Tibial nerve (tissue), 4 donors: ENCODE data around the gene ANO2. TPM values are rescaled to one million over a fixed set of nuclear protein-coding genes. Genes with fewer than 3 reads are reported as not detected.

Source experiments
- DNase-seq, 2 donors: peaks; one replicate each; pipeline ENCODE4 v3.0.0-alpha.2; 2019; ENCODE audit warnings: low spot score in 2 of 2
- H3K27ac ChIP-seq, 4 donors: fragments of 200-600 bp; sonication (generic) in 3 of 4; one replicate each; pipeline ENCODE4 v1.5.1; 2017 to 2019; ENCODE audit warnings: mild to moderate bottlenecking in 1 of 4
- H3K27me3 ChIP-seq, 2 donors: fragments of 200-600 bp; sonication (generic) in 1 of 2; one replicate each; pipeline versions ENCODE4 v1.5.1 to v1.6.0; 2017 to 2019
- H3K36me3 ChIP-seq, 3 donors: fragments of 200-600 bp; sonication (generic); one replicate each; pipeline ENCODE4 v1.5.1; 2018 to 2019
- H3K4me1 ChIP-seq, 4 donors: fragments of 200-600 bp; sonication (generic) in 3 of 4; one replicate each; pipeline ENCODE4 v1.5.1; 2017 to 2019
- H3K4me3 ChIP-seq, 4 donors: fragments of 200-600 bp; sonication (generic) in 3 of 4; one replicate each; pipeline ENCODE4 v1.5.1; 2017 to 2019; ENCODE audit warnings: mild to moderate bottlenecking in 1 of 4, moderate library complexity in 1 of 4
- H3K9me3 ChIP-seq, 4 donors: fragments of 200-600 bp; sonication (generic) in 3 of 4; one replicate each; pipeline ENCODE4 v1.5.1; 2017 to 2019
- CTCF ChIP-seq, 5 experiments: fragments of 200-600 bp in 3 of 5; fragments of 450-650 bp in 2 of 5; sonication (generic) in 3 of 5; IDR thresholded peaks; one replicate each; pipeline ENCODE4 v1.5.1; 2016 to 2019; ENCODE audit warnings: antibody characterized with exemption in 5 of 5, mild to moderate bottlenecking in 3 of 5, moderate library complexity in 2 of 5
- EP300 ChIP-seq, 2 donors: sonication (generic); formaldehyde crosslinking; IDR thresholded peaks; one replicate each; pipeline ENCODE4 v1.6.1; 2017; ENCODE audit warnings: antibody characterized with exemption in 2 of 2, mild to moderate bottlenecking in 1 of 2
- POLR2A ChIP-seq, 2 donors: fragments of 450-650 bp; IDR thresholded peaks; one replicate each; pipeline ENCODE4 v1.6.1; 2017; ENCODE audit warnings: antibody characterized with exemption in 2 of 2, mild to moderate bottlenecking in 2 of 2, moderate library complexity in 2 of 2
- WGBS, 2 donors: methylation state at CpG; one replicate each; pipeline ENCODE4 v1.1.5; 2018; 5-methylcytosine and 5-hydroxymethylcytosine counted together
- total RNA-seq, 4 donors: library from RNA; depleted of rRNA; stranded (reverse); fragments of >200 nt; gene quantifications; one replicate each; pipeline ENCODE4 v1.1.0, GENCODE V29; 2016

ANO2 gene
- total RNA-seq, 4 donors from 2014 or later: 13.8 to 23.2 (median 21.3) TPM

GRCh38 chr12:5733136-5733755 lies 211.8 kb downstream of the ANO2 start:
- no peak for DNase-seq
- no peaks in the 10 kb centered on the region for H3K4me1 ChIP-seq
- TF ChIP-seq EP300 (IDR thresholded peaks at IDR 0.05) (no peak), POLR2A (IDR thresholded peaks at IDR 0.05) (no peak), CTCF (IDR thresholded peaks at IDR 0.05) (no peak)
- H3K36me3 ChIP-seq: no peaks in the 10 kb centered on the region
- no peak overlapping the region for H3K27ac ChIP-seq
- no peak overlapping the region for H3K4me3 ChIP-seq
- no peaks in the 10 kb centered on the region for H3K9me3 ChIP-seq
- WGBS, 2 donors: 78 to 83% methylated on average over 11 of the region's 11 CpGs
- H3K27me3 ChIP-seq: no peaks in the 10 kb centered on the region

GRCh38 chr12:5730962-5731361 lies 214.1 kb downstream of the ANO2 start:
- Histone ChIP-seq H3K27ac (no peak overlapping the region), H3K36me3 (no peaks in the 10 kb centered on the region), H3K4me3 (no peak overlapping the region), H3K4me1 (no peaks in the 10 kb centered on the region), H3K27me3 (no peaks in the 10 kb centered on the region), H3K9me3 (no peaks in the 10 kb centered on the region)
- TF ChIP-seq EP300 (IDR thresholded peaks at IDR 0.05): no peak
- TF ChIP-seq CTCF (IDR thresholded peaks at IDR 0.05): no peak
- no peak for TF ChIP-seq POLR2A (IDR thresholded peaks at IDR 0.05)
- WGBS, 2 donors: 50 to 59% methylated on average over 7 of the region's 7 CpGs
- no peak for DNase-seq

GRCh38 chr12:5723711-5724252 lies 221.3 kb downstream of the ANO2 start:
- no peaks in the 10 kb centered on the region for H3K36me3 ChIP-seq
- no peak for DNase-seq
- no peak overlapping the region for H3K4me3 ChIP-seq
- H3K4me1 ChIP-seq: no peaks in the 10 kb centered on the region
- TF ChIP-seq EP300 (IDR thresholded peaks at IDR 0.05) (no peak), POLR2A (IDR thresholded peaks at IDR 0.05) (no peak), CTCF (IDR thresholded peaks at IDR 0.05) (no peak)
- 88 to 89% methylated on average over 4 of the region's 4 CpGs for WGBS, 2 donors
- no peaks in the 10 kb centered on the region for H3K9me3 ChIP-seq
- H3K27me3 ChIP-seq: no peaks in the 10 kb centered on the region
- H3K27ac ChIP-seq: no peak overlapping the region

GRCh38 chr12:5723071-5723470 lies 222.0 kb downstream of the ANO2 start:
- no peak for TF ChIP-seq POLR2A (IDR thresholded peaks at IDR 0.05)
- no peak for TF ChIP-seq CTCF (IDR thresholded peaks at IDR 0.05)
- TF ChIP-seq EP300 (IDR thresholded peaks at IDR 0.05): no peak
- no peak for DNase-seq
- H3K27me3 ChIP-seq: no peaks in the 10 kb centered on the region
- H3K9me3 ChIP-seq: no peaks in the 10 kb centered on the region
- no peak overlapping the region for H3K27ac ChIP-seq
- H3K4me1 ChIP-seq: no peaks in the 10 kb centered on the region
- WGBS, 2 donors: 79 to 82% methylated on average over 5 of the region's 5 CpGs
- H3K4me3 ChIP-seq: no peak overlapping the region
- H3K36me3 ChIP-seq: no peaks in the 10 kb centered on the region

- Histone ChIP-seq H3K27me3 (no peaks in the 10 kb centered on the region), H3K27ac (no peak overlapping the region), H3K9me3 (no peaks in the 10 kb centered on the region), H3K4me3 (no peak overlapping the region), H3K36me3 (no peaks in the 10 kb centered on the region), H3K4me1 (no peaks in the 10 kb centered on the region)
- WGBS, 2 donors: 50 to 53% methylated on average over 7 of the region's 7 CpGs
- DNase-seq: no peak
- TF ChIP-seq CTCF (IDR thresholded peaks at IDR 0.05) (no peak), EP300 (IDR thresholded peaks at IDR 0.05) (no peak), POLR2A (IDR thresholded peaks at IDR 0.05) (no peak)
These were observed 224.6 kb downstream of the ANO2 start for GRCh38 chr12:5720381-5721005.
